ENCODE data around the gene ZDHHC7.

The ZDHHC7 gene

GRCh38 chr16:84989749-84990620, 21.4 kb downstream of the ZDHHC7 start:
- DNase-seq: no peak

- DNase-seq: no peak
Measured at GRCh38 chr16:84988328-84989080, 22.8 kb downstream of the ZDHHC7 start.

GRCh38 chr16:84986879-84987278, 24.5 kb downstream of the ZDHHC7 start:
- DNase-seq: no peak

- DNase-seq: no peak
Measured at GRCh38 chr16:84986102-84986501, 25.2 kb downstream of the ZDHHC7 start.

- DNase-seq: no peak
Measured at GRCh38 chr16:84985079-84986065, 26.0 kb downstream of the ZDHHC7 start.

GRCh38 chr16:84982434-84982833, 28.9 kb downstream of the ZDHHC7 start:
- DNase-seq: no peak

- no peak for DNase-seq
Measured at GRCh38 chr16:84979516-84979915, 31.8 kb downstream of the ZDHHC7 start.

- DNase-seq: no peak
Measured at GRCh38 chr16:84976644-84977400, 34.5 kb downstream of the ZDHHC7 start.

- no peak for DNase-seq
Measured at GRCh38 chr16:84975522-84975921, 35.8 kb downstream of the ZDHHC7 start.

GRCh38 chr16:84975066-84975465, 36.3 kb downstream of the ZDHHC7 start:
- DNase-seq: no peak

GRCh38 chr16:84973776-84974523, 37.4 kb downstream of the ZDHHC7 start:
- no peak for DNase-seq

- DNase-seq: no peak
Measured at GRCh38 chr16:84973236-84973635, 38.1 kb downstream of the ZDHHC7 start.

- peak; percentile 65 to 69 for DNase-seq
Measured at GRCh38 chr16:84970447-84971127, 40.7 kb downstream of the ZDHHC7 start.

GRCh38 chr16:84967828-84968227, 43.5 kb downstream of the ZDHHC7 start:
- no peak for DNase-seq

- no peak for DNase-seq
Measured at GRCh38 chr16:84965428-84966415, 45.6 kb downstream of the ZDHHC7 start.

- DNase-seq: no peak
Measured at GRCh38 chr16:84964386-84965128, 46.8 kb downstream of the ZDHHC7 start.

GRCh38 chr16:84963066-84963465, 48.3 kb downstream of the ZDHHC7 start:
- DNase-seq: no peak

GRCh38 chr16:84960942-84961341, 50.4 kb downstream of the ZDHHC7 start:
- DNase-seq: no peak
